Loucy (cell line): ENCODE results near the gene GRN.
A peak's percentile ranks its signal among the peaks of the same experiment; 100 is the strongest.

Experiments
- H2AFZ ChIP-seq: fragments of 200-600 bp; sonication (generic); 2 replicates; pipeline ENCODE4 v1.6.0; 2016; ENCODE audit warnings: antibody characterized with exemption, mild to moderate bottlenecking, low read length, moderate library complexity
- H3F3A ChIP-seq: fragments of 200-600 bp; 2 replicates; pipeline ENCODE4 v1.6.0; 2016; ENCODE audit warnings: antibody characterized with exemption, low read depth, mild to moderate bottlenecking
- H3K27me3 ChIP-seq: fragments of 200-600 bp; sonication (generic); 2 replicates; pipeline ENCODE4 v1.6.1; 2014; ENCODE audit warnings: low read length, mild to moderate bottlenecking; ENCODE audit not compliant: insufficient read depth, poor library complexity, severe bottlenecking
- H3K36me3 ChIP-seq: fragments of 200-600 bp; sonication (generic); 2 replicates; pipeline ENCODE4 v1.6.1; 2016; ENCODE audit warnings: low read length; ENCODE audit not compliant: insufficient read depth
- H3K4me1 ChIP-seq: fragments of 200-600 bp; sonication (generic); 2 replicates; pipeline ENCODE4 v1.5.1; 2014; ENCODE audit warnings: low read length, mild to moderate bottlenecking; ENCODE audit not compliant: insufficient read depth, poor library complexity, severe bottlenecking
- H3K4me2 ChIP-seq: fragments of 200-600 bp; sonication (generic); 2 replicates; pipeline ENCODE4 v1.6.0; 2014; ENCODE audit warnings: antibody characterized with exemption, low read length, low read depth, mild to moderate bottlenecking; ENCODE audit not compliant: poor library complexity, severe bottlenecking
- H3K4me3 ChIP-seq: fragments of 200-600 bp; sonication (generic); 2 replicates; pipeline ENCODE4 v1.5.1; 2014; ENCODE audit warnings: low read length, mild to moderate bottlenecking, mixed read lengths; ENCODE audit not compliant: poor library complexity, severe bottlenecking
- H3K79me2 ChIP-seq: fragments of 200-600 bp; sonication (generic); 2 replicates; pipeline ENCODE4 v1.6.1; 2014; ENCODE audit warnings: low read length; ENCODE audit not compliant: insufficient read depth
- H3K9ac ChIP-seq: fragments of 200-600 bp; sonication (generic); 2 replicates; pipeline ENCODE4 v1.6.0; 2014; ENCODE audit warnings: mild to moderate bottlenecking, low read depth, low read length, moderate library complexity; ENCODE audit not compliant: poor library complexity, severe bottlenecking
- H3K9me2 ChIP-seq: fragments of 200-600 bp; sonication (generic); replicated peaks from 2 replicates; pipeline ENCODE4 v1.6.1; 2016; ENCODE audit warnings: low read depth, low read length, mixed read lengths
- H3K9me3 ChIP-seq: fragments of 200-600 bp; sonication (generic); 2 replicates; pipeline ENCODE4 v1.6.1; 2014; ENCODE audit warnings: mild to moderate bottlenecking, antibody characterized with exemption, low read length, low read depth; ENCODE audit not compliant: insufficient read depth
- H4K20me1 ChIP-seq: fragments of 200-600 bp; sonication (generic); 2 replicates; pipeline ENCODE4 v1.6.0; 2014; ENCODE audit warnings: antibody characterized with exemption, low read length, mild to moderate bottlenecking; ENCODE audit not compliant: insufficient read depth, poor library complexity, severe bottlenecking
- EZH2phosphoT487 ChIP-seq: fragments of 200-600 bp; IDR thresholded peaks from 2 replicates; pipeline ENCODE4 v1.6.1; 2018; ENCODE audit warnings: antibody characterized with exemption, mild to moderate bottlenecking, moderate library complexity, borderline replicate concordance
- TF ChIP-seq, protein P1 (sequence below): fragments of 200-600 bp; sonication (generic); conservative IDR thresholded peaks from 2 replicates; pipeline ENCODE4 v1.5.1; 2014; ENCODE audit warnings: mild to moderate bottlenecking, antibody characterized with exemption, low read length

GRN gene

DNA sequence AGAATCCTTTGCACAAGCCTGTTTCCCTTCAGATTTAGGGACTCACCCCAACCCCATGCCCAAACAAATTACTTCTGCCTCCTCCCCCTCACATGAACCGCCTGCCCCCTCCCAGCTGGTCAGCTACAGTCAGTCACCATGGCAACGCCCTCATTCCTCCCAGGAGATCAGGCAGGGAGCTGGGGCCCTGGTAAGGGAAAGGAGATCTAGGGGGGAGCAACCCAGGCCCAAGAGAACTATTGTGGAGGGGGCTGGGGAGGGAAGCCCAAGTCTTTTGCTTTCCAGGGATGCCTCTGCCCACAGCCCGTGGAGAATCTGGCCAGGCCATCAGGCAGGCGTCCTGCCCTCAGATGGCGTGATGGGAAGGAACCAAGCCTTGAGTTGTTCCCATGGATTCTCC, 15.7 kb downstream of the GRN start:
- TF ChIP-seq, protein P1, sequence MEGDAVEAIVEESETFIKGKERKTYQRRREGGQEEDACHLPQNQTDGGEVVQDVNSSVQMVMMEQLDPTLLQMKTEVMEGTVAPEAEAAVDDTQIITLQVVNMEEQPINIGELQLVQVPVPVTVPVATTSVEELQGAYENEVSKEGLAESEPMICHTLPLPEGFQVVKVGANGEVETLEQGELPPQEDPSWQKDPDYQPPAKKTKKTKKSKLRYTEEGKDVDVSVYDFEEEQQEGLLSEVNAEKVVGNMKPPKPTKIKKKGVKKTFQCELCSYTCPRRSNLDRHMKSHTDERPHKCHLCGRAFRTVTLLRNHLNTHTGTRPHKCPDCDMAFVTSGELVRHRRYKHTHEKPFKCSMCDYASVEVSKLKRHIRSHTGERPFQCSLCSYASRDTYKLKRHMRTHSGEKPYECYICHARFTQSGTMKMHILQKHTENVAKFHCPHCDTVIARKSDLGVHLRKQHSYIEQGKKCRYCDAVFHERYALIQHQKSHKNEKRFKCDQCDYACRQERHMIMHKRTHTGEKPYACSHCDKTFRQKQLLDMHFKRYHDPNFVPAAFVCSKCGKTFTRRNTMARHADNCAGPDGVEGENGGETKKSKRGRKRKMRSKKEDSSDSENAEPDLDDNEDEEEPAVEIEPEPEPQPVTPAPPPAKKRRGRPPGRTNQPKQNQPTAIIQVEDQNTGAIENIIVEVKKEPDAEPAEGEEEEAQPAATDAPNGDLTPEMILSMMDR: no peak
- no peak for TF ChIP-seq EZH2phosphoT487
- Histone ChIP-seq H3K36me3 (no peaks in the 10 kb centered on the region), H3K79me2 (peaks cover 4% of the 10 kb centered on the region; the same call in 1 of the 2 replicates), H3K27me3 (no peaks in the 10 kb centered on the region), H4K20me1 (no peaks in the 10 kb centered on the region), H2AFZ (no peak overlapping the region), H3K4me2 (no peak overlapping the region), H3K9ac (no peak overlapping the region), H3F3A (no peaks in the 10 kb centered on the region), H3K4me3 (no peak overlapping the region), H3K9me3 (no peaks in the 10 kb centered on the region), H3K9me2 (no peaks in the 10 kb centered on the region), H3K4me1 (peaks cover 10% of the 10 kb centered on the region)

DNA sequence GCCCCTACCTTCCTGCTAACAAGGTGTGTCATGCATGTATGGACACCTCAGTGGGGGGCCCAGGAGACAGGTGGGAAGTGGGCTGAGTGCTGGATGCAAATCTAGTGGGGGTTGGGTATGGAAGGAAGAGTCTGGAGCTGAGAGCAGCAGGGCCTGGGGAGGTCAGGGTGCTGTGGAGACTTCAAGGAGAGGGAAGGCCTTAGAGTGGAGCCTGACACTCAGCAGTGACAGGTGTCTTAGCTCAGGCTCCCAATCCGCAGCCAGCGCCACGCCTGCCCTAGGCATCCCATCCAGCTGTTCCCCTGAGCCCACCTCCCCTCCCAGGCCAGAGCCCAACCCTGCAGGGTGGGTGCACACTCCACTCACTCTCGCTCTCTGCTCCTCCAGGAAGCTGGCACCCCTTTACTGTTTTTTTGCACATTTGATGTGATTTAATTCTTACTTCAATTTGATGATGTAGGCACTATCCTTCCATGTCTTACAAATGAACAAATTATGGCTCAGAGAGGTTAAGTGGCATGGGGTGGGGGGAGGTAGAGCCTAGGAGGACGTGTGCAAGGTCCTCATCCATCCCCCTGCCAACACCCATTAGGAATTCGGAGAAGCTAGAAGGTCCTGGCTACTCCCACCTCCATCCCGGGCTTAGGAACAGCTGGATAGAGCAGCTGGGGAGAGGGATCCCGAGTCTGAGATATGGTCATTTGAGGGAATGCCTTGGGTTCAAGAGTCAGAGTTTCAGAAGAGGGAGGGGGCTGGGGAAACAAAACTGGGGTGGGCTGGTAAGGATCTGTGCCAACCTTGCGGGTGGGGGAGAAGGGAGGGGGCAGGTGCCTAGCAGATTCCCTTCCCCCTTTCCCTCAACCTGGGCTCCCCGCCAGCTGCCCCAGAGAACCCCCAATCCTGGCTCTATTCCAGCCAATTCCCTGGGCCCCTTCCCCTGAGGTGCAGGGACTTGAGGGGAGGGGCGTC, 16.5 kb downstream of the GRN start:
- peak overlapping the region; percentile 89 for H3K4me2 ChIP-seq
- no peaks in the 10 kb centered on the region for H3K9me3 ChIP-seq
- no peaks in the 10 kb centered on the region for H4K20me1 ChIP-seq
- no peaks in the 10 kb centered on the region for H3K9me2 ChIP-seq
- H3K79me2 ChIP-seq: peaks cover 4% of the 10 kb centered on the region; the same call in 1 of the 2 replicates
- no peak overlapping the region for H3K4me3 ChIP-seq
- peaks cover 10% of the 10 kb centered on the region for H3K4me1 ChIP-seq
- H3K27me3 ChIP-seq: no peaks in the 10 kb centered on the region
- TF ChIP-seq, protein P1: no peak
- TF ChIP-seq EZH2phosphoT487: no peak
- no peak overlapping the region for H2AFZ ChIP-seq
- H3F3A ChIP-seq: no peaks in the 10 kb centered on the region
- no peak overlapping the region for H3K9ac ChIP-seq
- no peaks in the 10 kb centered on the region for H3K36me3 ChIP-seq

DNA sequence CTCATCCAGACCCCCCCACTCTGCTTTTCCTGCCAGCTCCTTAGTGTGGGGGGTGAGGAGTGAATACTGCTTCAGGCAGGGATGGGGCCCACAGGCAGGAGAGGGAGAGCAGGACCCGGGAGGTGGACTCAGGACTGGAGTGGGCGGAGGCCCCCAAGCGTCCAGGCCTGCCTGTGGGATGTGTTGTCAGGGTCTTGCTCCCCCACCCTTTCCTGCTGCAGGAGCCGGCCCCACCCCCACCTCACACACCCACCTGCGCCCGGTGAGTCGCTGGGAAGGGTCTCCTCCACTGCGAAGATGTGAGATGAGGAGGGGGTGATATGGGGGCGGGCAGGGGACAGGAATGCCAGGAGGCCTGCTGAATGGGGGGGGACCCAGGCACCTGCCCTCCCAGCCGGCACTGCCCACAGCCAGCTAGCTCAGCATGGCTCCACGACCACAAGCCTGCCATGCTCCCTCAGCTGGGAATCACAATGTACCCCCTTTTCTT, 17.4 kb downstream of the GRN start:
- TF ChIP-seq EZH2phosphoT487: no peak
- TF ChIP-seq, protein P1: no peak
- Histone ChIP-seq H3K27me3 (no peaks in the 10 kb centered on the region), H3K9me2 (no peaks in the 10 kb centered on the region), H3K9ac (peak overlapping the region; percentile 87), H3K4me2 (peak overlapping the region; percentile 89), H3K36me3 (no peaks in the 10 kb centered on the region), H3K9me3 (no peaks in the 10 kb centered on the region), H2AFZ (no peak overlapping the region), H4K20me1 (no peaks in the 10 kb centered on the region), H3K79me2 (peaks cover 4% of the 10 kb centered on the region; the same call in 1 of the 2 replicates), H3F3A (no peaks in the 10 kb centered on the region), H3K4me3 (peak overlapping the region; percentile 90), H3K4me1 (peaks cover 10% of the 10 kb centered on the region)
